H7 (cell line): ENCODE measurements around the gene LRRC1. TPM values are rescaled to one million over a fixed set of nuclear protein-coding genes. Genes with fewer than 3 reads are reported as not detected.

Experiments
- DNase-seq: peaks from one replicate; pipeline ENCODE4 v3.0.0; 2012
- H3K27me3 ChIP-seq: 2 replicates; pipeline ENCODE4 v1.6.0; 2011; ENCODE audit warnings: mild to moderate bottlenecking, low read length; ENCODE audit not compliant: control insufficient read depth, insufficient read depth
- H3K36me3 ChIP-seq: replicated peaks from 2 replicates; pipeline ENCODE4 v1.5.1; 2011; ENCODE audit warnings: low read length; ENCODE audit not compliant: control insufficient read depth, insufficient read depth
- H3K4me3 ChIP-seq: 2 replicates; pipeline ENCODE4 v1.5.1; 2011; ENCODE audit warnings: low read depth, mild to moderate bottlenecking, control low read depth, low read length, moderate library complexity; ENCODE audit not compliant: insufficient read depth
- total RNA-seq: library from RNA; depleted of rRNA; stranded (reverse); fragments of >200 nt; shearing (Covaris generic); gene quantifications from 2 replicates; pipeline ENCODE4 v1.2.3, GENCODE V29; 2014

The LRRC1 gene
- total RNA-seq, 1 experiment from 2014 or later: 10.1 TPM

DNA sequence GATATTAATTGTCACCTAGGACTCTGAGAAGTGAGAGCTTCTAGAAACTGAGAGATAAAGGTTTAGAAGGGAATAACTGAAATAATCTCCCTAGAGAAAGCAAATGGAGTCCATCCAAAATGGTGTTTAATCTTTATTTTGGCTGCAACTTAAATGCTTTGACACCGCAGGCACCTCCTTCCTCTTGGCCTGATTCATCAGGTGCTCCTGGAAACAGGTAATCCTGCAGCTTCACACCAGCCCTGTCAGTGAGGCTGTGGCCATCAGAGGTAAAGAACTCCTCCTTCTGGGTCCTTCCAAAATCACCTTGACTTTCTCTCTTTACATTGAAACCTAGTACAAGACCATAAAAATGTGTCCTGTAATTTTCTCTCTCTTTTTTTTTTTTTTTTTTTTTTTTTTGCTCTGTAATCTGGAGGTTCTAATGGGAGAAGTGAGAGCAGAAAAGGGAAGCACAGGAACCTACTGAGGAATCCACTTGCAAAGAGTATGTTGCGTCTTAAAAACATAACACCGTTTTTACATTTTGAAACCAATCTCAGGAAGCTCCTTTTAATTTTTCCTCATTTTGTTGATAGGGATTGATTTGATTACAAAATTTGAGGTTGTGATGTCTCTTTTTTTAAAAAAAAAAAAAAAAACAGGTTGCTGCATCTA lies 124.2 kb downstream of the LRRC1 start:
- Histone ChIP-seq H3K27me3 (no peaks in the 10 kb centered on the region), H3K4me3 (no peak overlapping the region), H3K36me3 (no peaks in the 10 kb centered on the region)
- no peak for DNase-seq

DNA sequence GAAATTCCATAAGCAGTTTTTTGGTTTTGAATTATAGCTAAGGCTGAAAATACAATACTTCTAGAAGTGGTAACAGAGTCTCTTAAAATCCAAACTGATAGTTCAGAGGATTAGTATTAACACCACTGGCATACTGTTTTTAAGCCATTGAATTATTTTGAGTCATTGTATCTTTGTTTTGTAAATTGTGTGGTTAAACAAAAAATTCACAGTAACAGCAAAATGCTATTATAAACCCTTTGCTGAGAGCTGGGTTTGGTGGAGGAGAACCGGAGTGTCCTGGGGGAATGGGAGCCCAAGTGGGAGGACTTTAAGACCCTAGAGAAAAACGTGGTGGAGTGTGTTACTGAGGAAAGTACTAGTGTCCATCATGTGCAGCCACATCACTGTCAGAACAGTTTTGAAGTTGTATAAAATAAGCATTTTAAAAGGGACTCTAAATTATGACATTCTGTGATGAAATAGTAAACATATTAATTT lies 125.1 kb downstream of the LRRC1 start:
- Histone ChIP-seq H3K36me3 (no peaks in the 10 kb centered on the region), H3K4me3 (no peak overlapping the region), H3K27me3 (no peaks in the 10 kb centered on the region)
- no peak for DNase-seq

DNA sequence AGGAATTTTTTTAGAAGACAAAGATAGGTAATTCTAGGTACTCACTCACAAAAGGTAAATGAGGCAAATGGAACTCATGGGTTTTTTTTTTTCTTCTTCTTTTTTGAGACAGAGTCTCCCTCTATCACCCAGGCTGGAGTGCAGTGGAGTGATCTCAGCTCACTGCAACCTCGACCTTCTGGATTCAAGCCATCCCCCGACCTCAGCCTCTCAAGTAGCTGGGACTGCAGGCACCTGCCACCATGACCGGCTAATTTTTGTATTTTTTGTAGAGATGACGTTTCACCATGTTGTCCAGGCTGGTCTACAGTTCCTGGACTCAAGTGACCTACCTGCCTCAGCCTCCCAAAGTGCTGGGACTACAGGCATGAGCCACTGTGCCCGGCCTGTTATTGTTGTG lies 126.1 kb downstream of the LRRC1 start:
- DNase-seq: no peak
- no peak overlapping the region for H3K4me3 ChIP-seq

DNA sequence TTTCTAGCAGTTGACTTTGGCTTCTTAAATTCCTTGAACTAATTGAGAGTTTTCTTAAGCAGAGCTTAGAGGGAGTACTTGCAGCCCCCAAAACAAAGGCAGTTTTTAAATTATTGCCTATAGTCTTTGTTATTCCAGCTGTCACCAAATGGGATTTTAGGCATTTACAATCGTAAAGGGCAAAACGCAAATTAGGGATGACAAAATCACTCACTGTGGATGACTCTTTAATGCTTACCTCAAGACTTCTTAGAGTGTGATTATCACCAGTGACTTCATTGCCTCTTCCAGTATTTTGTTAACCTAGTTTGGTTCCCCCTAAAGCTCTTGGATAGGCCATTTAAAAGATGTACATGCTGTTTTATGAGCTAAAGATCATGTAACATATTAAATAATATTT lies 126.8 kb downstream of the LRRC1 start:
- Histone ChIP-seq H3K4me3 (no peak overlapping the region), H3K27me3 (no peaks in the 10 kb centered on the region), H3K36me3 (no peaks in the 10 kb centered on the region)
- DNase-seq: no peak

More for the DNA sequence above, 126.1 kb downstream of the LRRC1 start:
- Histone ChIP-seq H3K36me3 (no peaks in the 10 kb centered on the region), H3K27me3 (no peaks in the 10 kb centered on the region)

DNA sequence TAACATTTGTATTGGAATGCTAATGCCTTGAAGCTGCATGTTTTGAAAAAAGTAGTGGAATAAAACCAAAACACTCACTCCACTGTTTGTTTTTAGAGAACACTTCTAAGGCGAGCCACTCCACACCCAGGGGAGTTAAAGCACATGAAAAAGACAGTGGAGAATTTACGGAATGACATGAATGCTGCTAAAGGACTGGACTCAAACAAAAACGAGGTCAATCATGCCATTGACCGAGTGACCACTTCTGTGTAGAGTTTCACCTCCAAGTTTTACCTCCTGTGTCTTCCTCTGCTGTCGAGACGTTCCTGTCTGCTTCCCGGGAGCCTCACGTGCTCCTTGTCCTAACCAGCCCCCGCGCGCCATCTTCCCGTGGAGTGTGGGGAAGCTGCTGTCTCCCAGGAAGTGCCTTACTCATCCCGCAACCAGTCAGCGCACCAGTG lies 127.8 kb downstream of the LRRC1 start:
- H3K4me3 ChIP-seq: no peak overlapping the region
- DNase-seq: no peak
- H3K27me3 ChIP-seq: no peaks in the 10 kb centered on the region
- H3K36me3 ChIP-seq: no peaks in the 10 kb centered on the region

DNA sequence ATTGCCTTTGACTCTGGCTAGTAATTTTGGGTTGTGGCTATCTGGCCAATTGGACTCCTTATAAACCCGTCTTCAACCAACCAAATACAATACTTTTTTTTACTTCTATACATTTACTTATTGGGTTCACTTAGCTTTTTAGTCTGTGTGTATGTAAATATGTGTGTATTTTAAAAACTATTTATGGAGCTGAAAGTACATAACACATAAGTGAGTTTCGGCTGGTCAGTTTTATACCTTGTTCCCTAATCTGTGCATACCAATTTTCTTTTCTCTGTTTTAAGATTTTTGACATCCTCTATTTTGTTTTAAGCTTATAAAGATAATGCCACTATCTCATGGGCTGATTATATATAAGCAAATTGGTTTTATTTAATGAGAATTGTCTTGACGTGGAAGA lies 129.5 kb downstream of the LRRC1 start:
- Histone ChIP-seq H3K27me3 (no peaks in the 10 kb centered on the region), H3K4me3 (no peak overlapping the region), H3K36me3 (no peaks in the 10 kb centered on the region)
- DNase-seq: no peak

DNA sequence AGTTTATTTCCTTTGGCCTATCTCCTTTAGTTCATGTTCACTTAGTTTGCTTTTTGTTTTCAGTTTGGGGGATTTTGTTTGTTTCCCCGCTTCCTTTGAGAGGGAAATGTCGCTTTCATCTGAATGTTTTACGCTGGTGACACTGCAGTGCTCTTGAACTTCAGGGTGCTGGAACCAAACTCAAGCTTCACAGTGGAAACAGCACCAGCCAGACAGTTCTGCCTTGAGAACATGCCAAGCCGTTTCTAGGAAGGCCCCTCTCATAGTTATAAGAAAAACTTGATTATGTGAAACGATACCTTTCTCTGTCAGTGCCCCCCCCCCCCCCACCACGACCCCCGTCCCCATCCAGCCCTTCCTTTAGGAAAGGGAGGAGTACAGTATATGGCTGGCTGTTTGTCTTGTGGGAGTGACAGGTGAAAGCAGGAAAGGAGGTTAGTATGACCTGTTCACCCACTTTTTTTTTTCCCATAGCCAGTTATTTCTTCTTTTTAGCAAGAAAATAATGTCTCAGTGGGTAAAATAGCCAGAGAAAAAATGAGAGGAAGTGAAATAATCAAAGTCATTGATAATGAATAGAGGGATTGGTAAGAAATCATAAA lies 130.1 kb downstream of the LRRC1 start:
- Histone ChIP-seq H3K36me3 (no peaks in the 10 kb centered on the region), H3K27me3 (no peaks in the 10 kb centered on the region), H3K4me3 (no peak overlapping the region)
- no peak for DNase-seq

DNA sequence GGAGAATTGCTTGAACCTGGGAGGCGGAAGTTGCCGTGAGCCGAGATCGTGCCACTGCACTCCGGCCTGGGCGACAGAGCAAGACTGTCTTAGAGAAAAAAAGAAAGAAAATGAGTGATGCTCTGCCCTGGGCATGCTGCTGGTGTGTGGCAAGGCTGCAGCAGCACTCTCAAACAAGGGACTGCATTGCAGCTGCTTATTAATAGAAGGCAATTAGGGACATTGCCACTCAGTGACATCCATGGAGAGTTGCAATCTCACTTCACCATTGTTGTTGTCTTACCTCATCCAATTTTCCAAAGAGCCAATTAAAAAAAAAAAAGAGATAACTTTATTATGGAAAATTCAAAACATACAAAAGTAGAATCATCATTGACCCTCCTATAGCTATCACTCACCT lies 131.1 kb downstream of the LRRC1 start:
- no peak for DNase-seq
- H3K27me3 ChIP-seq: no peaks in the 10 kb centered on the region
- no peaks in the 10 kb centered on the region for H3K36me3 ChIP-seq
- H3K4me3 ChIP-seq: no peak overlapping the region

DNA sequence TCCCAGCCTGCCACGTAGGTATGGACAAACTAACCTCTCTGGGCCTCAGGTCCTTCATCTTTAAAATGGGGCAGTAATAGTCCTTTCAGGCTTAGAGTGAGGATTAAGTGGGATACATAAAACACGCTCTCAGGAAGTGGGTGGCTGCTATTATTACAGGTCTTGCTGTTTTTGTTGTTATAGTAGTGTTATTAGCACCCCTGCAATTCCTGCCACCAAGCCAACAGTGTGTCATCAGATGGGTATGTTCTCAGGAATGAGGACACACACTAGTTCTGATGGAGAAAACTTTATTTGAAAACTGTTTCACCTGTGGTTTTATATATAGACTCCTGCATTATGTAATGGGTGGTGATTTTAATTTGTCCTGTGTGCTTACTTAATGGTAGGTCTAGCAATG lies 131.7 kb downstream of the LRRC1 start:
- no peak for DNase-seq
- no peaks in the 10 kb centered on the region for H3K36me3 ChIP-seq
- H3K4me3 ChIP-seq: no peak overlapping the region
- no peaks in the 10 kb centered on the region for H3K27me3 ChIP-seq

DNA sequence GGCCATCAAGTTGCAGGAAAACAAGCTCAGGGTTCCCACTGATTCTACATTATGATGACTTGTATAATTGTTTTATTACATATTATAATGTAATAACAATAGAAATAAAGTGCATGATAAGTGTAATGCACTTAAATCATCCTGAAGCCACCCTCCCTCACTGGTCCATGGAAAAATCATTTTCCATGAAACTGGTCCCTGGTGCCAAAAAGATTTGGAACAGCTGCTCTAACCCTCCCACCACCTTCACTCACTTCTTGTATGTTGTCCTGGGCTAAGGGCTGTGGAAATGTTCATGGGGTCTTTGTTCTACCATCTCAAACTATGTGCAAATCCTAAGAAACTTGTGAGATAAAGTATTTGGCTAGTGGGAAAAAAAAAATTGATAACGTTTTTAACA lies 133.8 kb downstream of the LRRC1 start:
- no peaks in the 10 kb centered on the region for H3K27me3 ChIP-seq
- no peak for DNase-seq
- H3K4me3 ChIP-seq: no peak overlapping the region
- no peaks in the 10 kb centered on the region for H3K36me3 ChIP-seq

DNA sequence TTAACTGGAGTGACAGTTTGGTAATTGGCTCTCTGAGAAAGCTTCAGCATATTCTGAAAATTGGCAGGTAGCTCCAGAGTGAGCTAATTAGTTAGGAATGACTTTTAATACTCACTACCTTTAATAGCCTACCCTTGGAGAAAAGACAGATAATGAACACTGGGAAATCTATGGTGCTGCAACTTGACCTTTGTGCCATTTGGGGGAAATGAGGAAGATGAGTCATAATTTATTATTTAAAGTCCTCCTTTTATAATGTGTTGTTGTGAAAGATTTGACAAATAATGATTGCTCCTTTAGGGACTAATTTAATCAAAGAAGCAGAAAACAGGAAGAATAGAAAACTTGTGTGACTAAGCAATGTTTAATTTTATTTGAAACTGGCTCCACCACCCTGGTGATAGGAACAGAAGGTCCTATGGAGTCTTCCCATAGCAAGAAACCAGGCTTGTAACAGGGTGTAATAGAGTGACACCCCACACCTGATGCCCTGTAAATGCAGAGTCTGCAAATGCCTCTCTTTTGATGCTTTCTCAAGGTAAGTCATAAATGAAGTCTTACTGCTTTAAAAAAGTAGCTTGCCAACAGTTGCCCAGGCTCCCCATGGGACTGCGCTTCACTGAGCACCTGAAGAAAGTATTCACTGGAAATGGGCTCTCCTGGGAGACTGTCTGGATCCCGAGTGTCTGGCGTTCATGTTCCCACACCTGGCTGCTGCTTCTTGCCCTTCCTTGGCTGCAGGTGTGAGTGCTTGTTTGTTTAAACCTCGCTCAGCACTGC lies 134.4 kb downstream of the LRRC1 start:
- H3K36me3 ChIP-seq: no peaks in the 10 kb centered on the region
- no peaks in the 10 kb centered on the region for H3K27me3 ChIP-seq
- no peak overlapping the region for H3K4me3 ChIP-seq
- DNase-seq: no peak

DNA sequence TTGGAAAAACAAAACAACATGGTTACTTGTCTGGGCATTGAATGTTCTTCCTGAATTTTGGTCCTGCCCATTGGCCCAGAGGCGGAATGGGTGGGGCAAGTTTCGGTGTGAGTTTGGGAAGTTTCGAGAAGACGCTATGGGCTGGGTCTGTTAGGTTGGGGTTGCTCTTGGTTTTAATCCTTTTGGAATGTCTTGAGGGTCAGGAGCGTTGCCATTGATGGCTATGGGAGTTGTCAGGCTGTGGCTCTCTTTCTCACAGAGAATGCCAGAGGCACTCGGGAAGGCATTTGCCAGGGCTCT lies 135.0 kb downstream of the LRRC1 start:
- Histone ChIP-seq H3K27me3 (no peaks in the 10 kb centered on the region), H3K4me3 (no peak overlapping the region), H3K36me3 (no peaks in the 10 kb centered on the region)
- no peak for DNase-seq

DNA sequence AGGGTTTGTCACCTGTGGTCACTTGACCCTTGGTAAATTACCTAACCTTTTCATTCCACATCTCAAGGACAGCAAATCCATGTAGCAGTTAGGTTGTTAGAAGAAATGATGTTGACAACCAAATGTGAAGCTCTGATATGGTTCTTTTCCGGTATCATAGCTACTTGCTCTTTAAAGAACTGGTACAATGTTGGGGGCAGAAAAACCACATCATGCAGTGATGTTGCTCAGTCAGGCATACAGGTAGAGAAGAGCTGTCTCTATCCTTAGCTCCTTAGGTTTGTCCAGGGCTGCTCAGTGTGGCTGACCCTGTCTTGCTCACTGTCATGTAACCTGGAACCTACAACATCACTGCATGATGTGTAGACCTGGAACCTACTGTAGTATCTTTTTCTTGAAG lies 135.5 kb downstream of the LRRC1 start:
- H3K27me3 ChIP-seq: no peaks in the 10 kb centered on the region
- no peak for DNase-seq
- no peak overlapping the region for H3K4me3 ChIP-seq
- H3K36me3 ChIP-seq: no peaks in the 10 kb centered on the region

DNA sequence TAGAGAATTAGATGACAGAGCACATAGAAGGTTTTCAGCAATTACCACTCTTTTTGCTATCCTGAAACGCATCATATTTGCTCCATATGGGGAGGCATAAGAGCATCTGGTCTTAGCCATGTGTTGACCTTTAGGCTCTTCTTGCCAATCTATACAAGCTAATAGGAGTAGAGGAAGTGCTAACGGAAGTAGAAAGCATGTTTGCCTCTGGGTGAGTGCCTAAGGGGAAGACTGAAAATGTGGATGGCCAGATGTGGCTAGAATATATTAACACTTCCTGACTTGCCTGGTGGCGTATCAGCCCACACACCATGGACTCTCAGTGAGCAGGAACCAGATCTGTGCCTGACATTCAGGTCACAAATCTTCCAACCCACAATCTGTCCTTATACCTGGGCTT lies 136.3 kb downstream of the LRRC1 start:
- Histone ChIP-seq H3K4me3 (no peak overlapping the region), H3K36me3 (no peaks in the 10 kb centered on the region), H3K27me3 (no peaks in the 10 kb centered on the region)
- DNase-seq: no peak

DNA sequence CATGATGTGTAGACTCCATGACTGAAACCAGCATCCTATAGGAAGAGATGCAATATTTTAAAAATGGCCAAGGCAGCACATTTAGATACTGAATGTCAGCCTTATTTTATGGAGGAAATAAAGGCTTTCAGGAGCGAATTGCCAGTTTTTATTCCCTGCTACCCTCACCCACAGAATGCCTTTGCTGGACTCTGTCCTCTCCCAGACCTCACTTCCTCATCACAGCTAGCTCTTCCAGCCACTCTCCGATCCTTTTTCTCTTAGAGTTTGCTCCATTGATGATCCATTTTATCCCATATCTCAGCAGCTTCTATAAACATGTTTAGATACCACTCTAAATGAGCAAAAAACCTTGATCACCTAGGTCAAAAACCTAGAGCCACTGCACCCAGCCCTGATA lies 137.7 kb downstream of the LRRC1 start:
- Histone ChIP-seq H3K27me3 (no peaks in the 10 kb centered on the region), H3K4me3 (no peak overlapping the region), H3K36me3 (no peaks in the 10 kb centered on the region)
- no peak for DNase-seq
